HS-27A (cell line): ENCODE results near the gene FAM200B.

Experiments used
- DNase-seq: peaks from one replicate; pipeline ENCODE4 v3.0.0-alpha.2; 2012; ENCODE audit warnings: low read depth, missing footprints

Gene FAM200B

DNA sequence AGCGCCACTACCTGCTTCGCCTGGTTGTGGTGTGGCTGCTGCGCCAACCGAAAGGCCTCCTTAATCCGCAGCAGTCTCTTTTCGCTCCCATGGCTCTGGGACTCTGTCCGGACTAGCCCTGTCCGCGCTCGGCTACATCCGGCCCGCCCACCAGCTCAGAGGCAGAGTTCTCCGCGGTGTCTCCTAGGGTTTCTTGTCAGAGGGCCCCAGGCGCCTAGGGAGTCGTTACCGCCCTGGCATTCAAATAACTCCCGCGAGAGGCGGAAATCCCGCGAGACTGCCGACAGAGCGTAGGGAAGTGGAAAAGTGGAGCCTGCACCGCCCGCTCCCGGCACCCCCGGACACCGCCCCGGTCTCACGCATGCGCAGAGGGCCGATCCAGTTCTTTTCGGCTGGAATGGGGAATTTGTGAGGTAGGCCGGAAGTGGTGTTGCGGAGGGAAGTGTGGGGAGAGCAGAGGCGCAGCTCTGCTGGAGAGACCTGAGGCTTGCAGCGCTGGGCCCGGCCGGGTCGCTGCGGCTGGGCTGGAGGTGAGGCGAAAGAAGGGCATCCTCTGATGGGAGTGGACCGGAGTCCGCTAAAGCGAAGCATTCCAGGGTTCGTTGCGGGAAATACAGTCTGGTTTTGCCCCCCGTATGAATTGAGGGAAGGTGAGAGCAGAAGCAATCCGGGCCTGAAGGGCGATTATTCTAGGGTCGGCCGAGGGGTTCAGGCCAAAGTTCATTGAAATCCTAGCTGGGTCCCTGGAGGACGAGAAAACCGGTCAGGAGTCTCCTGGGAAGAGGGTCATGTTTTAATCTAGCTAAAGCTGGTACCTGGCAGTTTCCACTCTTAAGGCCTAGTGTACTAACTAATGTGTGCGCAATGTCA lies at the start of gene FAM200B:
FAM200B (plus strand) TSS at position 456 of the 870 bp plus-strand sequence. CDS start 5,151 bp downstream, outside the sequence.
- peak; percentile 97 for DNase-seq

DNA sequence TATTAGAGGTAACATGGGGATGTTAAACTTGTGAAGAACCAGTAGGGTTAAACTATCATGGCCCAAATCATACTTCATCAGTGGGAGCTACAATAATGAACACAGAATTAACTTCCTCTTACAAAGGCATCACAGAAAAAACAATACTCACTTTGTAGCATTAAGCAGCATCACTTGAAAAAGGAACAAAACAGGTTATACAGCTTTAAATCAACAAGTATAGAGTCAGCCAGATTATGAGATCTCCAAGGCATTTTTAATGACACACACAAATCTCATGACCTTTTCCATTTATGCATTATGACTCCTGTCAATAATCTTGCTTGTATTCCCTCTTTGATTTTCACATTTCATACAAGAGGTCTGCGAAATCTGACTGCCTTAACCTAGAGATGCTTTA lies 44.8 kb upstream of the FAM200B start:
- DNase-seq: no peak

DNA sequence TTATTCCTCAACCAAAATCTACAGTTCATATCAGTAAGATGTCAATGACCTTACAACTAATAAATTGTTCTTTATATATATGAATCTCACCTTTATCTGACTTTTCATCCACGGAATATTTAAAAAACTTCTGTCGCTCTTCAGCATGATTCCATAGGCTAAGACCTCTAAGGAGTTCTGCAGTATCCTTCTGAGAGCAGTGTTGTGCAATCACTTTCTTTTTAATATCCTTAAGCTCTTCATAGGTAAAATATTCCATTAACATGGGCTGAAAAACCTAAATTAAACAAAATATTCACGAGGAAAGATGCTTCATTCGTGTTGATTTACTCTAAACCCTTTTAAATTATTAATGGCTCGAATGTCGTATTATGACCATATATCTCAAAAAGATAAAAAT lies 43.2 kb upstream of the FAM200B start:
- no peak for DNase-seq

- no peak for DNase-seq
Measured at GRCh38 chr4:15648600-15648999, 33.0 kb upstream of the FAM200B start.

GRCh38 chr4:15649914-15650545 lies 31.6 kb upstream of the FAM200B start:
- DNase-seq: peak; percentile 23

DNA sequence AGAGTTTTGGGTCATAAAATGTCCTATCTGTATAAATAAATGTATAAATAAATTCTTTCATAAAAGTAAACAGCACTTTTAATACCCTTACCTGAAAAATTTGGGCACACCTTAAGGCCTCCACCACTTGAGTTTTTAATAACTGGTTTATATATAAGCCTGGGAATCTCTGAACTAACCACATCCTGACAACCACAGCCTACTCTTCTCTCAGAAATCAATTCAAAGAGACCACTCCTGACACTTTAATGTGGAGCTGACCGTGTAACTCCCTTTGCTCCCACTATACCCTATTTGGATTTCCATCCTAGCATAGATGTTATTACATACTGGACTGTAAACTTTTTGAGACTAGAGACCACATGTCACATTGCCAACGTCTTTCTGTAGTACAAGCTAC lies 30.0 kb upstream of the FAM200B start:
- no peak for DNase-seq

- no peak for DNase-seq
Measured at GRCh38 chr4:15652191-15652590, 29.4 kb upstream of the FAM200B start.

- DNase-seq: no peak
Measured at GRCh38 chr4:15652841-15653240, 28.8 kb upstream of the FAM200B start.

GRCh38 chr4:15653420-15653819 lies 28.2 kb upstream of the FAM200B start:
- DNase-seq: no peak

GRCh38 chr4:15653864-15654592 lies 27.6 kb upstream of the FAM200B start:
- DNase-seq: no peak

DNA sequence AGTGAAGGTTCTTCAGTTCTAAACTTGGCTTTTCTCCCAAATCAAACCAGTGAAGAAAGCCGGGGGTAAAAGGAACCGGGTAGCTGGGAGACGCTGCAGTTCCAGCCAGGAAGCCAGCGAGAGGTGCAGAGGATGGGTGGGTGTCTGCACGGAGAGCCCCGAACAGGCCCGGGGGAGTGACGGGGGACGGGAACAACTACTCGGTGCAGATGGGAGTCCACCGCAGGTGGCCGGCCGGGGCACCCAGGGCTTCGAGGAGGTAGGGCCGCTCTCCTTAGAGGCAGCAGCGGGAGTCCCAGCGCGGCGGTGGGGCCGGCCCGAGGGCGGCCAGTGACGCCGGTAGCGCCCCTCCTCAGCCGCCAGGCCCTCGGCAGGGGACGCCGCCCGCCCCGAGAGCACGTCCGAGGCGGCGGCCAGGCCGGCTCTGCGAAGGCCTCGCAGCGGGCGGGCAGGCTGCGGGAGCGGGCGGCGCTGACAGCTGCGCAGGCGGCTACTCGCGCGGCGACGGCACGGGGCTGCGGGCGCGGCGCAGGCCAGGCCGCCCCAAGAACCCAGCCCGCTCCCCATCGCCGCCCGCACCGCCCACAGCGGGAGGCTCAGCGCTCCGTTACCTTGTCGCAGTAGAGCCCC lies 26.9 kb upstream of the FAM200B start:
- DNase-seq: no peak

DNA sequence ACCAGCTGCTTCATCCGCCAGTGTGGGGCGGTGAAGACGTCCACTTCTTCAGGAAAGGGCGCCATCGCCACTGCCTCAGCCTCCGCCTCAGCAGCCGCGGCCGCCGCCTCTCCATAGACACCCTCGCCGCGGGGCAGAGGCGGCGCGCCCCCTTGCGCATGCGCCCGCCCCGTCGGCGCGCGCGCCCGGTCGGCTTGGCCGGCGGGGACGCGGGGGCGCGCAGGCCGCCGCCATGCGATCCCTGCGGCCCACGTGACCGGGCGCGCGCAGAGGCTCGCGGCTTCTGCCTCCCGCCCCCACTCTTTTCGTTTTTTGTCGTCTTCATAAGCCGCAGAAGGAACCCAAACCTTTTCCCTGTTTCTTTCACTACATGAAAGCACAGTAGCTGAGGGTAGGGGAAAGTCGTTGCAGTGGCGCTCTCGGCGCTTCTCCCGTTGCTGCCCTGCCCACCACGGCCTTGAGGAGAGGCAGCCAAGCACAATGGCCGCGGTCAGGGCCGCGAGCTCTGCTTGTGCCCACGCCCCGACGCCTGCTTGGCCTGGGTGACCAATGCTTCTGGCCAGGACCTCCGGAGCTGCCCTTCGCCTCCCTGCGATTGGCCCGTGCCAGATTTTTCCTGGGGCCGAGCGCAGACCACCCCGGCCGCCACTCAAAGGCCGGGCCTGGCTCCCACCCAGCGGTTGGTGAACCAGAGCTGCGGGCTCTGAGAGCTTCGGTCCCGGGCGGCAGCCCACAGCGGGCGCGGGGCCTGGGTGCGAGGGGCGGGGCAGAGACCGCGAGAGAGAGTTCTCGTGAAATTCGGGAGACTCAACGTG lies 26.2 kb upstream of the FAM200B start, which contains the start of gene FBXL5:
FBXL5 (minus strand) TSS at position 135 of the 815 bp plus-strand sequence; CDS start at position 65, 70 bp downstream.
- peak; percentile 43 for DNase-seq

- DNase-seq: no peak
Measured at GRCh38 chr4:15656038-15656470, 25.6 kb upstream of the FAM200B start.

DNA sequence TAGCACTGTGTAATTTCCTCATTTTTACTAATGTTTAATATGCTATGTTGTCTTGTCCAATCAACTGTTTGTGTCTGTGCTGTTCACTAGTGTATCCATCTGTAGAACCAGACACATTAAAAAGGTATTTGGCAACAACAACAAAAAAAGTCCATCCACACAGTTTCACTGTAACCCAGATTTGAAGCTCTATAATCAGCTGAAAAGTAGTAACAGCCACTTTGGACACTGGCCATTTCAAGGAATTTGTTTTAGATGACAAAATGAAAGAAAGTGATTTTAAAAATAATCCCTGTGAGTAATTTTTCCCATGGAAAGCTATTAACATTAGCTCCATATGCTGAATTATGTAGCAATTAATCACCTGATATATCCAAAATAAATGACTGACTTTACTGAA lies 24.3 kb upstream of the FAM200B start:
- DNase-seq: no peak

GRCh38 chr4:15658136-15658770 lies 23.4 kb upstream of the FAM200B start:
- DNase-seq: no peak

- DNase-seq: no peak
Measured at GRCh38 chr4:15658781-15659180, 22.8 kb upstream of the FAM200B start.

DNA sequence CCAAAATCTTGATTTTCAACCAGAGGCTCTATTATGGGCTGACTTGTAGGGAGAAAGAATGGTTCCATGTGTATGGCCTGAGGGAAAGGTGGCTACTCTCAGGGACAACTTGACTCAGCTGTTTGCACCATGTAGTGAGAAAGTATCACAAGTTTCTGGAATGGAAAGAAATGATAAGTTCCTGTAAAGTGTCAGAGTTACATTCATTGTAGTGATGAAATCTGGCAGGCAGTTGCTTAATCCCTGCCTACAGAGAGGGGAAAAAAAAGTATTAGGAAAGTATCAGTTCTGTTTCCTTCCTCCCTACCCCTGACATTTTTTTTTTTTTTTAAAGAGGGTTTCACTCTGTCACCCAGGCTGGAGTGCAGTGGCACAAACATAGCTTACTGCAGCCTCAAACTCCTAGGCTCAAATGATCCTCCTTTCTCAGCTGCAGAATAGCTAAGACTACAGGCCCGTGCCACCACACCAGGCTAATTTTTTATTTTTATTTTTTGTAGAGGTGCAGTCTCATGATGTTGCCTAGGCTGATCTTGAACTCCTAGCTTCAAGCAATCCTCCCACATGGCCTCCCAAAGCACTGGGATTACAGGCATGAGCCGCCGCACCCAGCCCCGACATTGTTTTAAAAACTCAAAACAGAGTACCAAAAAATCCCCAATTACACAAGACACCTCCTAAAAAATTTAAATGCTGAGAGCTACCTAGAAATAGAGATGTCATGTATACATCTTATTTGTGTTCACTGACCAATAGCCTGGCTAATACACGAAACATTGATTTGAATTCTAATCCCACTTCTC lies 21.7 kb upstream of the FAM200B start:
- DNase-seq: no peak

DNA sequence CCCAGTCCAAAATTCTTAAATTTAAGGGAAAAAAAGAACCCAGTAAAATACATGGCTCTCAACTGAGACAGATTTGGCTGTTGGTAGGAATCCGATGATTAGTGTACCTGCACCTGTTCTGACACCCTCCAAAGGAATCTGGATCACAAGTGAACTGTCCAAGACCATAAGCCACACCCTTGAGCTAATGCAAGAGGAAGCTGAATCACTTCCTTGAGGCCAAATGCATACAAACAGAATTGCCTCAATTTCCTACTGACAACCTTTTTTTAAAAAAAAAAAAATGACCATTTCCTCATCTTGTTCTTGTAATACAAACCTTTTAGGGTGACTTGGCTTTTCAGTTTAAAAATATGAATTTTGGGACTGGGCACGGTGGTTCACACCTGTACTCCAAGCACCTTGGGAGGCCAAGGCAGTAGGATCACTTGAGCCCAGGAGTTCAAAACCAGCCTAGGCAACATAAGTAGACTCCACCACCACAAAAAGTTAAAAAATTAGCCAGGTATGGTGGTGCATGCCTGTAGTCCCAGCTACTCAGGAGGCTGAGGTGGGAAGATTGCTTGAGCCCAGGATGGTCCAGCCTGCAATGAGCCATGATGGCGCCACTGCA lies 15.8 kb upstream of the FAM200B start:
- DNase-seq: no peak

DNA sequence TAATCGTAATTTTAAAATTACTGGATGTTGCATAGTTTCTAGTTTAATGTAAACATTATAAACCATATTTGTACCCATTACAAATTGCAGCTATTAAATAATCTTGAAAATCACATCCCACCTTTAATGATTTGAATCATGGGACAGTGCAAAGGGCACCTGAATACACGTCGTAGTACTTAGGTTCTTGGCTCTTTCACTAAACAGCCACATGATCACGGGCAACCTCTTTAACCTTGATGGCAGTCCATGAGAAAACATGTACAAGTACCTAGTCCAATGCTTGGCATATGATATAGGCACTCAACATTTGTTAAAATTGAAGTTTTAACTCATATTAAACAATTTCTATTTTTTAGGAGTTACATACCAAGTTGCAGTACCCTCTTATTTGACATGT lies 14.6 kb upstream of the FAM200B start:
- no peak for DNase-seq
